Measurements from ENCODE around the gene MAGI2.

DNA sequence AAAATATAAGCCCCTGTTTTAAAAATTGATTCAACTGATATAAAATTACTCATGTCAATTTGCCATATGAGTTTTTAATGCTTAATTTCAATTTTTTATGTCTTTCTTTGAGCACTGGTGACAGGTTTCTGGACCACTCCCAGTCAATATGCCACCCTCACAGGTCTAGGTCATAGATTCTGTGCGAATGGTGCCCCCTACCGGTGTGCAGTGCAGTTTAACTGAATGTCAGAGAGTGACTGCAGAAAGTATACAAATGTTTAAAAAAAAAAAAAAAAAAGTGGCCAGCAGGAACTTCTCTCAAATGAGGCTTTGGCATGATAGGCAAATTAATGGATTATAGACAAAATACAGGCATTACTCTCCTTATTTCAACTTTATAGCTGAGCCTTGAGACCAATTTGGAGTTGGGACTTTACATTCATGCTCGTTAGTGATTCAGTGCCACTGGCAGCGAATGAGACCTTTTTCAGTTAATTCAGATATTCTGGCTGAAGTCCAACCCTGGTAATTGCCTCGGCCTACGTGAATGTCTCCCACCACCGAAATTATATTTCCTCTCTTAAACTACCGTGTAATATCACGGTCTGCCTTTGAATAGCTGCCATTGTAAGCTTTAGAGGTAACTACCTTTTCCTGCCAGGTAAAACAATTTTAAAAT lies 1227.3 kb downstream of the MAGI2 start:
- no peak for TF ChIP-seq SNAI2 (CRISPR knock-in tag; IDR thresholded peaks at IDR 0.05)
- no peak for TF ChIP-seq ZNF565 (CRISPR knock-in tag; conservative IDR thresholded peaks at IDR 0.05; ENCODE audit: low read depth)
- TF ChIP-seq PATZ1 (CRISPR knock-in tag; IDR thresholded peaks at IDR 0.05; ENCODE audit: borderline replicate concordance), result no peak
- TF ChIP-seq CSDC2 (CRISPR knock-in tag; IDR thresholded peaks at IDR 0.05), result no peak
- TF ChIP-seq ZFP3 (CRISPR knock-in tag; IDR thresholded peaks at IDR 0.05), result no peak
- TF ChIP-seq ZFP30 (CRISPR knock-in tag; IDR thresholded peaks at IDR 0.05), result no peak
- TF ChIP-seq RARB (CRISPR knock-in tag; IDR thresholded peaks at IDR 0.05), result no peak
- no peak for TF ChIP-seq ISL1 (CRISPR knock-in tag; IDR thresholded peaks at IDR 0.05)

Measured in SK-N-SH treated with all-trans-retinoic acid at 6 μM for 48 hours (cell line).